ENCODE data around the gene ZCCHC7. TPM values are rescaled to one million over a fixed set of nuclear protein-coding genes. Genes with fewer than 3 reads are reported as not detected.

The ZCCHC7 gene
- 11.3 TPM for polyA plus RNA-seq (2012; ENCODE audit: insufficient read length, low read depth)

DNA sequence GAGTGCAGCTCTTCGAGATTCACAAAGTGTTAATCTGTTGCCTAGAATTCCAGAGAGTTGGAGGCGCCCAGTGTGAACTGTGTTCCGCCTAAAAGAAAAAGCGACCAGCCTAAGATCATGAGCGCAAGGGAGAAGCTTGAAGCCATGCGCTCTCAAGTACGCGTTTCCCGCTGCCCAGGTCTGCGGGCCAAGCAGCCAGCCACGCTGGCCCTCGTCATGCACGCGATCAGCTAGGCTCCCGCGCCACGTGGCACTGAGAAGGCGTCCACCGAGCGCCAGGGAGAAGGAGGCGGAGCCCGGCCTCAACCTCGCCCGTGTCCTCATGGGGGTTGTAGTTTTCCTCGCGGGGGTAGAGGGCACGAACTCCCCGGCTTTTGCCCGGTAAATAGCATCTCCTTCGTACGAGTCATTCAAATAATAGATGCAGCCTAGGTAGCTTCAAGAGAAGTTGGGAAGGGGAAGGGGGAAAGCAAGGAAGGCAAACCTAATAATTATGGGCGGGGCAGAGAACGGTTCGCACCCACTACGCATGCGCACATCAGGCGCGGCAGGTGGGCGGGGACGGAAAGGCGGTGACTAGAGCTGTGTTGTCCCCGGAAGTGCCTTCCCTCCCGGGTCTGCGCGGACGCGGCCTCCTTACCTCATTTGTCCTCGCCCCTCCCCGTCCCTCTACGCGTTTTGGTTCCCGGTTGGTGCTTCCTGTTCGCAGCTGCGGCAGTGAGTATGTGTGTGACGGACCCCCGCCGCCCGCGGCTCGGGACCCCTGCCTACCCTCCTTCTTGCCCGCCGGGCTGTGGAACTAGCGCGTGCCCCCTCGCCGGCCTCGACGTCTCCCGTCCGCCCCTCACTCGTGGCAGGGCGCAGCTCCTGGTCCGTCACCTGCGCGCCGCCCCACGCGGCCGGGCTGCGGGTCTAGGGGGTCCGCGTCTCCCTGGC lies at the start of gene ZCCHC7:
Gene ZCCHC7, plus strand, starts transcription at position 668 of the 936 bp plus-strand sequence.
- peak; percentile 79 for TF ChIP-seq FOXP2 (optimal IDR thresholded peaks at IDR 0.05; ENCODE audit: borderline replicate concordance, extremely low read depth, extremely low read length, insufficient read depth)
- TF ChIP-seq SIN3A (IDR thresholded peaks at IDR 0.05; ENCODE audit: borderline replicate concordance, insufficient read depth, low read length) = 0 out of 2 replicates have a peak, but pooled peaks have one; percentile 57
- TF ChIP-seq POLR2AphosphoS5 (IDR thresholded peaks at IDR 0.05; ENCODE audit: low read depth, low read length) = peak; percentile 81
- TF ChIP-seq, protein P1, sequence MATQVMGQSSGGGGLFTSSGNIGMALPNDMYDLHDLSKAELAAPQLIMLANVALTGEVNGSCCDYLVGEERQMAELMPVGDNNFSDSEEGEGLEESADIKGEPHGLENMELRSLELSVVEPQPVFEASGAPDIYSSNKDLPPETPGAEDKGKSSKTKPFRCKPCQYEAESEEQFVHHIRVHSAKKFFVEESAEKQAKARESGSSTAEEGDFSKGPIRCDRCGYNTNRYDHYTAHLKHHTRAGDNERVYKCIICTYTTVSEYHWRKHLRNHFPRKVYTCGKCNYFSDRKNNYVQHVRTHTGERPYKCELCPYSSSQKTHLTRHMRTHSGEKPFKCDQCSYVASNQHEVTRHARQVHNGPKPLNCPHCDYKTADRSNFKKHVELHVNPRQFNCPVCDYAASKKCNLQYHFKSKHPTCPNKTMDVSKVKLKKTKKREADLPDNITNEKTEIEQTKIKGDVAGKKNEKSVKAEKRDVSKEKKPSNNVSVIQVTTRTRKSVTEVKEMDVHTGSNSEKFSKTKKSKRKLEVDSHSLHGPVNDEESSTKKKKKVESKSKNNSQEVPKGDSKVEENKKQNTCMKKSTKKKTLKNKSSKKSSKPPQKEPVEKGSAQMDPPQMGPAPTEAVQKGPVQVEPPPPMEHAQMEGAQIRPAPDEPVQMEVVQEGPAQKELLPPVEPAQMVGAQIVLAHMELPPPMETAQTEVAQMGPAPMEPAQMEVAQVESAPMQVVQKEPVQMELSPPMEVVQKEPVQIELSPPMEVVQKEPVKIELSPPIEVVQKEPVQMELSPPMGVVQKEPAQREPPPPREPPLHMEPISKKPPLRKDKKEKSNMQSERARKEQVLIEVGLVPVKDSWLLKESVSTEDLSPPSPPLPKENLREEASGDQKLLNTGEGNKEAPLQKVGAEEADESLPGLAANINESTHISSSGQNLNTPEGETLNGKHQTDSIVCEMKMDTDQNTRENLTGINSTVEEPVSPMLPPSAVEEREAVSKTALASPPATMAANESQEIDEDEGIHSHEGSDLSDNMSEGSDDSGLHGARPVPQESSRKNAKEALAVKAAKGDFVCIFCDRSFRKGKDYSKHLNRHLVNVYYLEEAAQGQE (IDR thresholded peaks at IDR 0.05; ENCODE audit: insufficient read depth in 1 of 2, low read depth in 2 of 2, low read length in 2 of 2) = peak in 1 of 2 experiments; percentile 13; a peak in 1 of 4 replicates
- TF ChIP-seq TAF1 (IDR thresholded peaks at IDR 0.05; ENCODE audit: borderline replicate concordance, insufficient read depth, low read length) = peak; percentile 72

DNA sequence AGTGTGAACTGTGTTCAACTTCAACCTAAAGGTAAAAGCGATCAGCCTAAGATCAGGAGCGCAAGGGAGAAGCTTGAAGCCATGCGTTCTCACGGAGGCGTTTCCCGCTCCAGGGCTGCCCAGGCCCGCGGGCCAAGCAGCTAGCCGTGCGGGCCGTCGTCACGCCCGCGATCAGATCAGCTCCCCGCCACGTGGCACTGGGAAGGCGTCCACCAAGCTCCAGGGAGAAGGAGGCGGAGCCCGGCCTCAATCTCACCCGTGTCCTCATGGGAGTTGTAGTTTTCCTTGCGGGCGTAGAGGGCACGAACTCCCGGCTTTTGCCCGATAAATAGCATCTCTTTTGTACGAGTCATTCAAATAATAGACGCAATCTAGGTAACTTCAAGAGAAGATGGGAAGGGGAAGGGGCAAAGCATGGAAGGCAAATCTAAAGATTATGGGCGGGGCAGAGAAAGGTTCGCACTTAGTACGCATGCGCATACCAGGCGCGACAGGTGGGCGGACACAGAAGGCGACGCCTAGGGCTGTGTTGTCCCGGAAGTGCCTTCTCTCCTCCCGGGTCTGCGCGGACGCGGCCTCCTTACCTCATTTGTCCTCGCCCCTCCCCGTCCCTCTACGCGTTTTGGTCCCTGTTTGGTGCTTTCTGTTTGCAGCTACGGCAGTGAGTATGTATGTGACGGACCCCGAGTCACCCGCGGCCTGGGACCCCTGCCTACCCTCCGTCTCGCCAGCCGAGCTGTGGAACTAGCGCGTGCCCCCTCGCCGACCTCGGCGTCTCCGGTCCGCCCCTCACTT lies 40.8 kb upstream of the ZCCHC7 start:
- TF ChIP-seq POLR2AphosphoS5 (IDR thresholded peaks at IDR 0.05; ENCODE audit: low read depth, low read length) = peak; percentile 62; the same call in 1 of the 2 replicates
- TF ChIP-seq, protein P1 (IDR thresholded peaks at IDR 0.05; ENCODE audit: insufficient read depth in 1 of 2, low read depth in 2 of 2, low read length in 2 of 2) = no peak
- peak; percentile 51 for TF ChIP-seq FOXP2 (optimal IDR thresholded peaks at IDR 0.05; ENCODE audit: borderline replicate concordance, extremely low read depth, extremely low read length, insufficient read depth)
- TF ChIP-seq SIN3A (IDR thresholded peaks at IDR 0.05; ENCODE audit: borderline replicate concordance, insufficient read depth, low read length) = peak; percentile 87; the same call in 1 of the 2 replicates
- TF ChIP-seq TAF1 (IDR thresholded peaks at IDR 0.05; ENCODE audit: borderline replicate concordance, insufficient read depth, low read length) = no peak

DNA sequence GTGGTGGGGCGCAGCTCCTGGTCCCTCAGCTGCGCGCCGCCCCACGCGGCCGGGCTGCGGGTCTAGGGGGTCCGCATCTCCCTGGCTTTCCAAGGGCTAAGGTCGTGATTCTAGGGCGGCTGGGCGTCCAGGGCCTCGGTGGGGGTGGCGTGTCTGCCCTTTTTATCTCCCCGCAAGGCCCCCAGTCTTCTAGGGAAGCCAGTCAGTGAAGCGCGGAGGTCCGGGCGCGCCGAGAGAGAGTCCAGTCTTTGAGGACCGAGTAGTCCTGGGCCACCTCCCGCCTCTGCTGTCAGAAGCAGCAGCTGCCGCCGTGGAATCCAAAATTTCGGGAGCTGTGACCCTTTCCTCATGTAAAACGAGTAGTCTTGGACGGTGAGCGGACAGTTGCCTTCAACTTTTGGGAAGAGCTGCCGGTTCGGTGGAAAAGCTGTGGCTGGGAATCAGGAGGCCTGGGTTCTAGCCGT lies 40.2 kb upstream of the ZCCHC7 start:
- TF ChIP-seq POLR2AphosphoS5 (IDR thresholded peaks at IDR 0.05; ENCODE audit: low read depth, low read length) = 0 out of 2 replicates have a peak, but pooled peaks have one; percentile 7

- TF ChIP-seq POLR2AphosphoS5 (IDR thresholded peaks at IDR 0.05; ENCODE audit: low read depth, low read length) = no peak
- TF ChIP-seq FOXP2 (optimal IDR thresholded peaks at IDR 0.05; ENCODE audit: borderline replicate concordance, extremely low read depth, extremely low read length, insufficient read depth) = no peak
- TF ChIP-seq, protein P1 (IDR thresholded peaks at IDR 0.05; ENCODE audit: insufficient read depth in 1 of 2, low read depth in 2 of 2, low read length in 2 of 2) = no peak
- no peak for TF ChIP-seq SIN3A (IDR thresholded peaks at IDR 0.05; ENCODE audit: borderline replicate concordance, insufficient read depth, low read length)
- no peak for TF ChIP-seq TAF1 (IDR thresholded peaks at IDR 0.05; ENCODE audit: borderline replicate concordance, insufficient read depth, low read length)
Measured at GRCh38 chr9:37082214-37082765, 38.1 kb upstream of the ZCCHC7 start.

DNA sequence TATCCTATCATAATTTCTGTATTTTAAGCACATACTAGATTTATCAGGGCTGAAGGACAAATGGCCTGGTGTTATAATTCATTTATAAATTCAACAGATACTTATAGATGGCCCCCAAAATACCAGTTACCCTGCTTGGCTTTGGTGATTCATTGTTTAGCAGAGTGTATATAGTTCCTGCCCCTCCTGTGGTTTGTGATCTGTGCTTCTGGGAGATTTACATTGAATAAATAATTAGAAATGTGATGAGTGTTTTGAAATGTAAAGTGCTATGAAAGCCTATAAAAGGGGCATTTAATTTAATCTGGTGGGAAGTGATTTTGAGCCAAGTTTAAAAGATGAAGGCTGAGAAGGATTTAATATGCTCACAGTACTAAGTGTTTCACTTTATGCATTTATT lies 36.7 kb upstream of the ZCCHC7 start:
- TF ChIP-seq, protein P1 (IDR thresholded peaks at IDR 0.05; ENCODE audit: insufficient read depth in 1 of 2, low read depth in 2 of 2, low read length in 2 of 2) = no peak
- TF ChIP-seq POLR2AphosphoS5 (IDR thresholded peaks at IDR 0.05; ENCODE audit: low read depth, low read length) (no peak), FOXP2 (optimal IDR thresholded peaks at IDR 0.05; ENCODE audit: borderline replicate concordance, extremely low read depth, extremely low read length, insufficient read depth) (no peak), SIN3A (IDR thresholded peaks at IDR 0.05; ENCODE audit: borderline replicate concordance, insufficient read depth, low read length) (no peak), TAF1 (IDR thresholded peaks at IDR 0.05; ENCODE audit: borderline replicate concordance, insufficient read depth, low read length) (no peak)

Measured in PFSK-1 (cell line).